HUES6 (cell line): ENCODE results near the gene HBZ.
"Not testable (repeated sequence)": the region's sequence is repeated elsewhere in the genome, so short reads cannot be mapped to it uniquely, and the experiment has no call there.

ENCODE experiments used
- H3K27ac ChIP-seq: 2 replicates; pipeline ENCODE4 v1.7.0; 2013; ENCODE audit warnings: low read depth, mild to moderate bottlenecking, low read length, inconsistent platforms
- H3K27me3 ChIP-seq: 2 replicates; pipeline ENCODE4 v1.6.1; 2013; ENCODE audit warnings: low read length; ENCODE audit not compliant: control insufficient read depth, insufficient read depth
- H3K36me3 ChIP-seq: 2 replicates; pipeline ENCODE4 v1.6.1; 2013; ENCODE audit warnings: low read length; ENCODE audit not compliant: control insufficient read depth, insufficient read depth
- H3K4me1 ChIP-seq: 2 replicates; pipeline ENCODE4 v1.6.1; 2013; ENCODE audit warnings: low read length; ENCODE audit not compliant: control insufficient read depth, insufficient read depth
- H3K4me3 ChIP-seq: 2 replicates; pipeline ENCODE4 v1.5.1; 2013; ENCODE audit warnings: low read depth, low read length
- H3K9ac ChIP-seq: one replicate; pipeline ENCODE4 v1.6.1; 2013; ENCODE audit warnings: mild to moderate bottlenecking, low read length
- H3K9me3 ChIP-seq: 2 replicates; pipeline ENCODE4 v1.6.1; 2013; ENCODE audit warnings: low read depth, low read length; ENCODE audit not compliant: control insufficient read depth, insufficient read depth

HBZ gene

GRCh38 chr16:200388-200787, 47.9 kb downstream of the HBZ start:
- Histone ChIP-seq H3K4me1 (no peaks in the 10 kb centered on the region), H3K27ac (no peak overlapping the region), H3K9ac (no peak overlapping the region), H3K9me3 (no peaks in the 10 kb centered on the region), H3K27me3 (no peaks in the 10 kb centered on the region), H3K4me3 (no peak overlapping the region), H3K36me3 (peaks cover 84% of the 10 kb centered on the region)

- no peak overlapping the region for H3K27ac ChIP-seq
- H3K4me1 ChIP-seq, result no peaks in the 10 kb centered on the region
- H3K4me3 ChIP-seq, result no peak overlapping the region
- H3K9ac ChIP-seq, result no peak overlapping the region
- H3K9me3 ChIP-seq, result no peaks in the 10 kb centered on the region
- no peaks in the 10 kb centered on the region for H3K27me3 ChIP-seq
- H3K36me3 ChIP-seq, result peaks cover 86% of the 10 kb centered on the region
Observed at GRCh38 chr16:203246-203645, 50.8 kb downstream of the HBZ start.

DNA sequence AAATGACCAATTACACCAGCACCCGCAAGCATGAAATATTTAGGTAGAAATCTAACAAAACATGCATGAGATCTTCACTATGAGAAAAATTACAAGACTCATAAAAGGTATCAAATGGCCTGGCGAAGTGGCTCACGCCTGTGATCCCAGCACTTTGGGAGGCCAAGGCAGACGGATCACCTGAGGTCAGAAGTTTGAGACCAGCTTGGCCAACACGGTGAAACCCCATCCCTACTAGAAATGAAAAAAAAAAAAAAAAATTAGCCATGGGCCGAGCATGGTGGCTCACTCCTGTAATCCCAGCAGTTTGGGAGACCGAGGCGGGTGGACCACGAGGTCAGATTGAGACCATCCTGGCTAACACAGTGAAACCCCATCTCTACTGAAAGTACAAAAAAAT, 51.6 kb downstream of the HBZ start:
- peaks cover 86% of the 10 kb centered on the region for H3K36me3 ChIP-seq

More for the DNA sequence above, 51.6 kb downstream of the HBZ start:
- H3K27ac ChIP-seq, H3K27me3 ChIP-seq, H3K9ac ChIP-seq, H3K4me1 ChIP-seq, H3K9me3 ChIP-seq, H3K4me3 ChIP-seq: not testable (repeated sequence)
